HG02759 (cell line): ENCODE results near the gene KRT222.

ENCODE experiments used
- ATAC-seq: cut with Tn5 transposase; IDR thresholded peaks from one replicate; pipeline ENCODE4 v1.9.1; 2021; ENCODE audit warnings: mild to moderate bottlenecking, moderate library complexity; ENCODE audit not compliant: unreplicated experiment

Gene KRT222

DNA sequence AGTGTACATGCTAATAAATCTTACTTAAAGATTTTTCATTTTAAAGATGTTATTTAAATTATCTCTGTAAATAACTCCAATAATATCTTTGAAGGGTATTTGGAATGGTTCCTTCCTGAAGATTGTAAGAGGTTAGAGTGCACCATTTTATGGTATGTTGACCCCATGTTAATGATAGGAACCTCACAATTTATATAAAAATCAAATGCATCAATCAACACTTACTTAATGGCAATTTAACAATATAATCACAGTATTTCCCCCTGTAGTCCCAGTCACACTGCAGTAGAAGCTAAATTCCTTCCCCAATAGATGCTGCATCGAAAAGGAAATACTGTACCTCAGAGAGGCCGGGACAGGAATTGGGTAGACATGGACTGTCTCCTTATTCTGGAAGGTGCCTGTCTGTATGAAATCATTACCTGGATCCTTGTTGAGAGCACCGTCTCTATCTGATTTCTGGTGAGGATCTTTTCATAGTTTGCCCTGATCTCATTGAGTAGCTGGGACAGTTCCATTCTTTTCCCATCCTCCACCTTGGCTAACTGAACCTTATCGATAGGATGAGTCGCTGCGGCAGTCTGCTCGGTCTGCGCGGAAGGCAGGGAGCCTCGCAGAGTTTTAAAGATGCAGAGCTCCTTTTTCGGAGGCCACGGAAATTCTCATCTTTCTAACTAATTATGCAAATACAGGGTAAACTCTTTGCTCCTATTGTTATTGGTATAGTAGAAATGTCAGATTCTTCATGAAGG lies at the start of gene KRT222:
Gene KRT222, minus strand, starts transcription at position 596 of the 752 bp plus-strand sequence. Its CDS starts 78 bp downstream, at position 518.
- no peak for ATAC-seq

DNA sequence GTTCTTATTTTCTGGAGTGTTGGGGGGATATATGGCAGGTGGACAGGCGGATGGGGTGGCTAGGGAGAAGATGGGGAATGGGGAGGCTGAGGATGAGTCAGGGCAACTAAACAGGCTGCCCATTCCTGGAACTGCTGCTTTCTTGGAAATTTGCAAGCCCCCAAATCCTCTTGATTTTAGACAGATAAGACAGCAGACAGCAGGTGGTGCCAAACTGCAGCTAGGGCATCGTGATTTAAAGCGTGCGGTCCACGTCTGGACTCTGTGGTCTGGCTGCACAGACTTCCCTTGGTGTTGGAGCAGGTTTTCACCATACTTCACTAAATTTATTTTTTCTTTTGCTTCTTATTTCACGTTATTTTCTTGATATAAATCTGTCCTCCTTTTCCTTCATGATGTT lies 49.5 kb upstream of the KRT222 start:
- ATAC-seq, result no peak

GRCh38 chr17:40707745-40708144 lies 42.8 kb upstream of the KRT222 start:
- ATAC-seq, result no peak

- ATAC-seq, result no peak
These were observed 40.6 kb upstream of the KRT222 start for GRCh38 chr17:40705584-40705983.

DNA sequence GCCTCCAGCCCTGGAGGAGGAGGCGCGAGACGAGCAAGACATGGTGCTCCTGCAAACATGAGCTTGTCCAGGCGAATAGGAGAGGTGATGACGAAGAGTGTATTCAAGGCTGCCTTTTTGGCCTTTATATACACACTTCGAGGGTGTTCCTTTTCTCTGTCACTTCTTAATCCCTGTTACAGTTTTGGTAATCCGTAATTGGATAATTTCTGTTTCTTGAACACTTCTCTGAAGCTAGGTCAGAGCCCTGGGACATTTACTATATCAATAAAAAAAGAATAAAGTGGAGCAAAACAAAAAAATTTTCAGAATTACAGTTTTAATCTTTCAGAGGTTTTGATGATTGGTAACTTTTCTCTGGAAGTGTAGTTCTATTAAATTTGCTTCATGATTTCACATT lies 38.7 kb upstream of the KRT222 start, which contains the start of gene KRT24:
Gene KRT24, minus strand, starts transcription at position 101 of the 400 bp plus-strand sequence. Its CDS starts 59 bp downstream, at position 42.
- ATAC-seq, result no peak

DNA sequence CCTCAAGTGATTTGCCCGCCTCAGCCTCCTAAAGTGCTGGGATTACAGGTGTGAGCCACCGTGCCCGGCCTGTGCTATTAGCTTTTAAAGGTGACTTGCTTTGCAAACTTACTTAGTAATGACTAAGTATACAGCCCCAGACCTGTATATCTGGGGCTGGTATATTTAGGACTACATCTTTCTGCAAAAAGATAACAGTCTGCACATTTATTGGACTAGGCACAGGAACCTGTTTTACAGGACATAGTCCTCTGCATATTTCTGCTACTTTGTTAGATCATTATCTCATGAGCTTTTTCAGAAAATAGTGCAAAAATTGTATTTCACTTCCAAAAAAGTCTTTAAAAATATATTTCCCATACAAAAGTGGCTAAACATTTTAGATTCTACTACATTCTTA lies 37.3 kb upstream of the KRT222 start:
- no peak for ATAC-seq

DNA sequence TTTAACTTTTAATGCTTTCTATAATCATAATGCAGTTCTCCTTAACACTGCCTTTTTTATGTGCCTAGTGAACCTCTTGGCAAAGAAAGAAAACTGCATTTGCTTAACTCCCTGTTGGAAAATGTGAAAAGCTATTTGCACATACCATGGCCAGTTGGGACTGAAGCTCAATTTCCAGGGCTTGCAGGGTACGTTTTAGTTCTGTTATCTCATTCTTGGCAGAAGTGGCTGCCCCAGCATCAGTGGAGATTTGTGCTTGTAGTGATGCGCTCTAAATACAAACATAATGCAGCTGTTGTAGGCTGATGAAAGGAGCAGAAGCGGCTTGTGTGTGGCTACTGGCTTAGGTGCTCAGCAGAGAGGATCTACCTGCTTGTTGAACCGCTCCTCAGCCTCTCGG lies 34.9 kb upstream of the KRT222 start:
- ATAC-seq, result no peak

DNA sequence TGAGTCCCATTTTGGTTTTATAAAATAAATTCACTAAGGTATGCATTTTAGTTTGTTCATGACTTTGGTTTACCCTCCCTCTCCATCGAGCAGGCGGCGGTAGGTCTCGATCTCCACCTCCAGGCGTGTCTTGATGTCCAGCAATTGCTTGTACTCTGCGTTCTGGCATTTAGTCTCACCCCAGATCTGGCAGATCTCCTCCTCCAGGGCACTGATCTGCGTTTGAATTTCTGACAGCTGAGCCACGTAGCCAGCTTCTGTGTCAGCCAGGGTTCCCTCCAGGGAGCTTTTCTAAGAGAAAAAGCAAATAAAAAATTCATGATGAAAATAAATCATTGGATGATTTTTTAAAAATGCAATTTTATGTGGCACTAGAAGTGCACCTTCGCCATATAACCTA lies 34.4 kb upstream of the KRT222 start:
- no peak for ATAC-seq

GRCh38 chr17:40697297-40697696 lies 32.3 kb upstream of the KRT222 start:
- ATAC-seq, result no peak

DNA sequence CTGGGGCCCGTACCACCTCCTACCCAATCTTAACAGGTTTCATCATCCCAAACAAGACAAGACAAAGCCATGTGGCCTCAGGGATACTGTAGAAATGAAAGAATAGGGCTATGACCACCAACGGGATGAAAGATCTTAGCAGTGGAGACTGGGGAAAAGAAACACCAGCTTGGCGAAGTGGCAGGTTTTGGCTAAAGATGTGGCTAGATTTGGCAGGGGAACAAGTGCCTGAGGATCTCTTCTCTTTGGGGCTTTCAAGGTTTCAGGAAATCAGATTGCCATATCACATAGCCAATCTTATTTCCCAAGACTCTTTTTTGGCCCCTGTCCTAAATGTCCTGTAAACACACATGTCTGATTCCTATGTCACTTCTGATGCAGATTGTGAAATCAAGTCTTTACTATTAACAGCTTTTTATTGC lies 31.7 kb upstream of the KRT222 start:
- no peak for ATAC-seq

DNA sequence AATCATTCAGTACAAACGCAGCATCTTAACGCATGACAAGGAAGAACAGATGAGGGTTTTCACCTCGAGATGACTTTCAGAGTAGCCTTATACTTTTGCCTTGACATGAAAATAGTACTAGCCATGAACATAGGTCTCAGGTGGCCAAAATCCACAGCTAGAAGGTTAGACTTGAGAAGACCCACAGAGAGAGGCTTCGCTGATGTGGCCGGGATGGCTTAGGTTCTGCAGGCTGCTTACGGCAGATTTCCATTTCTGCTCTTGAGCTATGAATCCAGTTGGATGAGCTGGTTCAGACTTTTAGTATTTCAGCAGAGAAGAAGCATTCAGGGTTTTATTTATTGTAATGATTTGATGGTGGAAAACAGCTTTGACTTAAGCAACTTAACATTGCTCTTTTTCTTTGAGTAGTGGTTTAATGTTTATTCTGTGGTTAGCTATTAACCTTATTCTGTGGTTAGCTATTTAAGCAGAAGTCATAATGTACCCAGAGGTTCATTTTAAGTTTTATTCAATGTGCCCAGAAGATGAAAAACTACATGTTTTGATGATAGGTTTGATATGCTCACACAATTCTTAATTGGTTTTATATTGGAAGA lies 31.0 kb upstream of the KRT222 start:
- ATAC-seq, result no peak

GRCh38 chr17:40694584-40694983 lies 29.6 kb upstream of the KRT222 start:
- ATAC-seq, result no peak

DNA sequence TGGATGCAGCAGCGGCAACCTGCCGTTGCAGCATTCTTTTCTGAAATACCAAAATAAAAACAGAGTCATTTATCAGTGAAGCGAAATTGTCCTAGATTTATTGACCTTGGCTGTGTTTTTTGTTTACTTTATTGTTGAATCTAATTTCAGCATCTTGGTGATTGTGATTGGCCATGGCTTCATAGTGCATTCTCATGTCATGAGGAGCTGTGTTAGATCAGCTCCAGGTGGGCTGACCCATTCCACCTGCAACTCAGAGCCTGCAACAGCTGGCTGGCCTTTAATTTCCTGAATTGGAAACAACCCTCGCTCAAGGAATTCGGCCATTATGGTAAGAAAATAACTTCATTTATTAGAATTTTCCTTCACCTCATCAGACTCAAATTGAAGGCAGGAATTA lies 22.1 kb upstream of the KRT222 start:
- no peak for ATAC-seq

DNA sequence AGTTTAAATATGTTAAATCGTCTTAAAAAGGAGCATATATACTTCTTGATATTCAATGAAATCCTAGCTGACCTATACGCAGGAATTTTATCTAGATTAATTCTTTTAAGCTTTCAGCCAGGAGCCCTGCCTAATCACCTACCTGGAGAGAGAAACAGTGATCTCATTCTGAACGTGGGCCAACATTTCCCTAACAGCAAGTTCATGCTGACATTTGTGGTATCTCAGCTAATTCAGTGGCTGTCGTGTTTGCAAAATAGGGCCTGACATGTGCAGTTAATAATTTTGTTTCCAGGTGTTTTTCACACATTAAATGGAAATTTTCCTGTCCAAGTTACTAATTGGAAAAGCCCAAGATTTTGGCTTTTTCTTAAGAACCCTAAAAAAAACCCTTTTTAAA lies 21.2 kb upstream of the KRT222 start:
- no peak for ATAC-seq

DNA sequence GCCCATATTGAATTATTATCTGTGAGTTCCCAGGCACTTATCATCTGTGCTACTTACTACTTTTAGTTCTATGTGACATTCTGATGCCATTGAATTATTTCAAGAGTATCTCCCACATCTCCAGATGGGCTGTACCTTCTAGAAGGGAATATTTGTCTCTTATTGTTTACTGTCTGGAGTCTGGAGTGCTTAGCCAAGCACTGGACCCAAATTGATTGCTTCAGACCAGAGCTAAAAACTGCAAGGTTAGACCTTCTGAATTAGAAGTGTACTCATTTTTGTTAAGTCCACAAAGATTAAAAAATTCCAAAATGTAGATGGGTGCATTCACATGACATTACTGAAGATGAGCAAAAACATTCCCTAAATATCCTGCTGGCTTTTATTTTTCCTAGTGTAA lies 16.0 kb upstream of the KRT222 start:
- no peak for ATAC-seq

- ATAC-seq, result no peak
These were observed 14.5 kb upstream of the KRT222 start for GRCh38 chr17:40679523-40679907.

GRCh38 chr17:40678902-40679522 lies 14.0 kb upstream of the KRT222 start:
- ATAC-seq, result no peak

DNA sequence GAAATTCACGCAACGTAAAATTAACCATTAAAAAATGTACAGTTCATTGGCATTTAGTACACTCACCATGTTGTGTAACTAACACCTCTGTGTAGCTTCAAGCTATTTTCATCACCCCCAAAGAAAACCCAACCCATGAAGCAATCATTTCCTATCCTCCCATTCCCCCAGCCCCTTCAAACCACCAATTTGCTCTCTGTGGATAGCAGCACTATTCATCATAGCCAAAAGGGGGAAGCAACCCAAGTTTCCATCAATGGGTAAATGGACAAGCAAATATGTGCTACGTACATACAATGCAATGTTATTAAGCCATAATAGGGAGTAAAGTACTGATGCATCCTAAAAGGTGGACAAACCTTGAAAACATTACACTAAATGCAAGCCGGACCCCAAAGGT lies 10.9 kb upstream of the KRT222 start:
- no peak for ATAC-seq

- ATAC-seq, result no peak
These were observed 7.7 kb upstream of the KRT222 start for GRCh38 chr17:40672654-40673053.

- no peak for ATAC-seq
These were observed 6.3 kb upstream of the KRT222 start for GRCh38 chr17:40671282-40671681.

DNA sequence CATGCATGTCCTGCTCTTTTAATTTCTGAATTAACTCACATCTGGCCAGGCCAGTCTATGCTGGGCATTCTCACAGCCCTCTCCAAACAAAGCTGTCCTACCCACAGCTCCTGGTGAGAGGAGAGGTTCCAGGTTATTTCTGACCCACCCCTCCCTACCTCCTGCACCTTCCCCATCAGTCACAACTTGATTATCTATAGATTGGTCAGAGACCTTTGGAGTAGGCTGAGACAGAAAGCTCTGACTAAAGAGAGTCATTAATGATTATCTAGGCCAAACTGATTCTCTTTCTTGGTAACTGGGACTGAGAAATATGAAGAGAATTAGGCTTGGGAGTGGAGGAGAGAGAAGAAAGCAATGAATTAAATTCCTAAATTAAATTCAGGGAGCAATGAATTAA lies 1.4 kb upstream of the KRT222 start:
- no peak for ATAC-seq

GRCh38 chr17:40663252-40663651 lies 1.7 kb downstream of the KRT222 start:
- no peak for ATAC-seq
